Endothelial cell of umbilical vein (primary cell): ENCODE data around the gene CNIH4. TPM values are rescaled to one million over a fixed set of nuclear protein-coding genes. Genes with fewer than 3 reads are reported as not detected.

ENCODE experiments used
- BruUV-seq: library from RNA; stranded (reverse); fragments of 400-500 nt; replicated peaks from 2 replicates; lab custom pipeline; 2021; lab: Mats Ljungman, UMichigan
- CTCF ChIA-PET: fragments of 300-600, 350-600 bp; sonication (Branson Sonifier 250); formaldehyde crosslinking; loops from one replicate; lab custom pipeline; 2021; ENCODE audit warnings: antibody characterized with exemption, inconsistent platforms; lab: Charles Lee
- POLR2A ChIA-PET: fragments of 300-600, 350-600 bp; sonication (Branson Sonifier 250); formaldehyde crosslinking; loops from one replicate; lab custom pipeline; 2021; ENCODE audit warnings: antibody characterized with exemption, inconsistent platforms; lab: Charles Lee
- DNase-seq: peaks from one replicate; pipeline ENCODE4 v3.0.0-alpha.2; 2011; ENCODE audit warnings: low read depth, low spot score
- FAIRE-seq: peaks from 2 replicates; lab custom pipeline; 2011; peaks lifted over from hg19 to GRCh38; lab: Jason Lieb, UNC
- H2AFZ ChIP-seq: 2 replicates; pipeline ENCODE4 v1.6.0; 2012; ENCODE audit warnings: low read depth, low read length, control low read depth, inconsistent platforms
- H3K27ac ChIP-seq: 2 replicates; pipeline ENCODE4 v1.5.1; 2011; ENCODE audit warnings: low read depth, mild to moderate bottlenecking, control low read depth, low read length, moderate library complexity; ENCODE audit not compliant: insufficient read depth
- H3K27me3 ChIP-seq, 2 experiments: 2 replicates each; pipeline versions ENCODE4 v1.6.0 to v1.6.1; 2011; ENCODE audit warnings: low read length in 2 of 2, mixed read lengths in 1 of 2; ENCODE audit not compliant: control insufficient read depth in 2 of 2, insufficient read depth in 2 of 2
- H3K36me3 ChIP-seq, 2 experiments: 2 replicates in 1 of 2; 3 replicates in 1 of 2; pipeline ENCODE4 v1.5.1; 2011; ENCODE audit warnings: low read length in 2 of 2, mild to moderate bottlenecking in 1 of 2, moderate library complexity in 1 of 2; ENCODE audit not compliant: control insufficient read depth in 2 of 2, insufficient read depth in 2 of 2; ENCODE audit errors: extremely low read depth in 1 of 2
- H3K4me1 ChIP-seq: 3 replicates; pipeline ENCODE4 v1.5.1; 2011; ENCODE audit warnings: mild to moderate bottlenecking, low read length; ENCODE audit not compliant: control insufficient read depth, insufficient read depth; ENCODE audit errors: extremely low read depth
- H3K4me2 ChIP-seq: 2 replicates; pipeline ENCODE4 v1.6.1; 2011; ENCODE audit warnings: low read length, control low read depth, mixed read lengths; ENCODE audit not compliant: insufficient read depth
- H3K4me3 ChIP-seq, 3 experiments: fragments of 200-600 bp in 1 of 3; sonication (generic), shearing (Covaris generic) in 1 of 3; replicated peaks in 1 of 3; 2 replicates each; pipeline ENCODE4 v1.5.1; 2011 to 2016; ENCODE audit warnings: control low read depth in 3 of 3, low read length in 3 of 3, mild to moderate bottlenecking in 2 of 3, inconsistent platforms in 1 of 3, low read depth in 1 of 3, moderate library complexity in 1 of 3; ENCODE audit not compliant: insufficient read depth in 1 of 3
- H3K79me2 ChIP-seq: 2 replicates; pipeline ENCODE4 v1.6.0; 2012; ENCODE audit warnings: low read length, inconsistent platforms; ENCODE audit not compliant: control insufficient read depth, insufficient read depth
- H3K9ac ChIP-seq: replicated peaks from 2 replicates; pipeline ENCODE3; 2011; ENCODE audit warnings: low read length, control low read depth; ENCODE audit not compliant: insufficient read depth; ENCODE audit errors: extremely low read depth
- H3K9me1 ChIP-seq: replicated peaks from 3 replicates; pipeline ENCODE4 v1.6.0; 2011; ENCODE audit warnings: mild to moderate bottlenecking, low read length; ENCODE audit not compliant: control insufficient read depth, insufficient read depth; ENCODE audit errors: extremely low read depth
- H3K9me3 ChIP-seq: replicated peaks from 2 replicates; pipeline ENCODE4 v1.5.1; 2012; ENCODE audit warnings: low read length, inconsistent platforms; ENCODE audit not compliant: control insufficient read depth, insufficient read depth
- H4K20me1 ChIP-seq: replicated peaks from 2 replicates; pipeline ENCODE3; 2011; ENCODE audit warnings: mild to moderate bottlenecking, low read length; ENCODE audit not compliant: control insufficient read depth, insufficient read depth; ENCODE audit errors: extremely low read depth
- CTCF ChIP-seq, 2 donors: IDR thresholded peaks; 1 replicate in 1 of 2; 2 replicates in 1 of 2; pipeline ENCODE4 v1.5.1; 2011; ENCODE audit warnings: low read length in 2 of 2, mild to moderate bottlenecking in 2 of 2, moderate library complexity in 2 of 2, control low read depth in 1 of 2, inconsistent platforms in 1 of 2, low read depth in 1 of 2; ENCODE audit not compliant: insufficient read depth in 1 of 2; ENCODE audit errors: extremely low read depth in 1 of 2
- EZH2 ChIP-seq: IDR thresholded peaks from 2 replicates; pipeline ENCODE4 v1.6.1; 2012; ENCODE audit warnings: borderline replicate concordance, low read depth, mild to moderate bottlenecking, moderate library complexity, low read length, inconsistent platforms; ENCODE audit not compliant: severe bottlenecking
- FOS ChIP-seq: IDR thresholded peaks from 2 replicates; pipeline ENCODE4 v1.6.1; 2011; ENCODE audit warnings: mild to moderate bottlenecking, low read length, moderate library complexity, borderline replicate concordance; ENCODE audit not compliant: insufficient read depth
- GATA2 ChIP-seq: IDR thresholded peaks from 2 replicates; pipeline ENCODE4 v1.7.0; 2011; ENCODE audit warnings: low read depth, mild to moderate bottlenecking, moderate library complexity, mixed read lengths, low read length; ENCODE audit not compliant: insufficient read length, insufficient read depth
- JUN ChIP-seq: IDR thresholded peaks from 2 replicates; pipeline ENCODE4 v1.6.1; 2011; ENCODE audit warnings: borderline replicate concordance, low read depth; ENCODE audit not compliant: insufficient read length, insufficient read depth
- MAX ChIP-seq: IDR thresholded peaks from 2 replicates; pipeline ENCODE4 v1.6.1; 2011; ENCODE audit not compliant: insufficient read depth, insufficient read length
- MYC ChIP-seq: IDR thresholded peaks from one replicate; pipeline ENCODE4 v1.6.1; 2011; ENCODE audit warnings: mild to moderate bottlenecking, low read depth, low read length
- POLR2A ChIP-seq: IDR thresholded peaks from 2 replicates; pipeline ENCODE4 v1.6.1; 2012; ENCODE audit warnings: low read depth, mild to moderate bottlenecking, control low read depth, low read length
- POLR2AphosphoS5 ChIP-seq: IDR thresholded peaks from 2 replicates; pipeline ENCODE4 v1.6.1; 2012; ENCODE audit warnings: low read depth, mild to moderate bottlenecking, control low read depth, low read length, moderate library complexity; ENCODE audit not compliant: insufficient read depth
- dilution Hi-C: fragments of 300-500 bp; cut with MboI; formaldehyde crosslinking; loops from one replicate; pipeline ENCODE4 v1.15.0; 2019; ENCODE audit warnings: low sequenced_read_pairs; ENCODE audit not compliant: extremely low pct_ligation_motif_present
- intact Hi-C: fragments of 100-400 bp; cut with micrococcal nuclease; formaldehyde crosslinking; loops from one replicate; pipeline ENCODE4 v1.10.0; 2022
- polyA plus RNA-seq, 4 experiments: library from polyadenylated mRNA; depleted of rRNA in 3 of 4; stranded (reverse) in 3 of 4; unstranded in 1 of 4; fragments of >200 nt; gene quantifications; 2 replicates each; pipeline versions ENCODE4 v1.2.1 to v1.2.3, GENCODE V29; 2011 to 2012; ENCODE audit warnings: missing spikeins in 1 of 4
- total RNA-seq: library from RNA; stranded (reverse); gene quantifications from 2 replicates; pipeline ENCODE4 v1.2.3, GENCODE V29; 2021

Gene CNIH4
- total and polyA plus RNA-seq, 2 donors (not counting 3 experiments of a cell fraction or from before 2014, with no cell fraction given), result 74.9 to 118 TPM

- Histone ChIP-seq H3K9me3 (no peaks in the 10 kb centered on the region), H3K4me1 (peaks cover 10% of the 10 kb centered on the region), H4K20me1 (no peaks in the 10 kb centered on the region), H3K79me2 (peaks cover 53% of the 10 kb centered on the region), H3K9me1 (no peaks in the 10 kb centered on the region), H2AFZ (peak overlapping the region; percentile 89), H3K4me2 (peak overlapping the region; percentile 90), H3K27ac (peak overlapping the region; percentile 42), H3K9ac (peak overlapping the region; percentile 76), H3K27me3 (no peaks in the 10 kb centered on the region), H3K4me3 (peak overlapping the region; percentile 67 to 71 (median 69)), H3K36me3 (no peaks in the 10 kb centered on the region)
- DNase-seq, result no peak
- intact Hi-C loops (loop anchor here (5.0 kb wide), 2 partner anchors 75 to 100 kb away; partner anchors contain the start of gene WDR26), dilution Hi-C loops (no loop called here)
- TF ChIP-seq EZH2 (no peak), MAX (no peak), JUN (no peak), FOS (no peak), CTCF (IDR thresholded peaks at IDR 0.05; ENCODE audit: extremely low read depth in 1 of 2, insufficient read depth in 1 of 2, low read depth in 1 of 2, low read length in 2 of 2) (no peak), MYC (no peak), GATA2 (no peak), POLR2A (no peak), POLR2AphosphoS5 (no peak)
- TSS peak; percentile 45 for BruUV-seq
- FAIRE-seq, result no peak
- POLR2A ChIA-PET, result no interaction called here
- CTCF ChIA-PET, result interaction anchor here (1.6 to 2.0 kb wide), 2 partner anchors 24 to 242 kb away, joined by 5 to 10 read pairs; no protein-coding TSS in a partner anchor
Measured at GRCh38 chr1:224357626-224358124, 996 bp downstream of the CNIH4 start.
